Hematopoietic multipotent progenitor cell treated with erythropoietin and hydrocortisone succinate and interleukin-3 and kit ligand, for 15 days (in vitro differentiated cells): ENCODE data around the gene CYP27A1.
A peak's percentile ranks its signal among the peaks of the same experiment; 100 is the strongest.
"Not testable (repeated sequence)": the region's sequence is repeated elsewhere in the genome, so short reads cannot be mapped to it uniquely, and the experiment has no call there.

ENCODE experiments used
- DNase-seq: peaks from one replicate; pipeline ENCODE4 v3.0.0-alpha.2; 2015; ENCODE audit warnings: low spot score

The CYP27A1 gene

DNA sequence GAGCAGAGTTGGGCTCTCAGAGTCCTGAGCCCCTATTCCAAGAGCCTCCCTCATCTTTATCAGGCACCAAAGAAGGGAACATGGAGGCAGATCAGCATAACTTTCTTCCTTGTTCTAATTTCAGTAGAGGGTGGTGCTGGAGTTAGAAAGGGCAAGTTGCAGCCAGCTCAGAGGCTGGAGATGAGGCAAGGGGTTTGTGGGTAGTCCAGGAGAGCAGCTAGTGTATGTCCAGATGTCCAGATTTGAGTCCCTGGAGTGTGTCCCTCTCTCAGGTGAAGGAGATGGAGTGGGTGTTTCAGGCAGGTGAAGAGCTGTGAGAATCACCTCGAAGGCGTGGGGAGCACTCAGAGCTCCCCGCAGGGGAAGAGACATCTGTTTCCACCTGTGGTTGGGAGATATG, 50.1 kb downstream of the CYP27A1 start:
- no peak for DNase-seq

DNA sequence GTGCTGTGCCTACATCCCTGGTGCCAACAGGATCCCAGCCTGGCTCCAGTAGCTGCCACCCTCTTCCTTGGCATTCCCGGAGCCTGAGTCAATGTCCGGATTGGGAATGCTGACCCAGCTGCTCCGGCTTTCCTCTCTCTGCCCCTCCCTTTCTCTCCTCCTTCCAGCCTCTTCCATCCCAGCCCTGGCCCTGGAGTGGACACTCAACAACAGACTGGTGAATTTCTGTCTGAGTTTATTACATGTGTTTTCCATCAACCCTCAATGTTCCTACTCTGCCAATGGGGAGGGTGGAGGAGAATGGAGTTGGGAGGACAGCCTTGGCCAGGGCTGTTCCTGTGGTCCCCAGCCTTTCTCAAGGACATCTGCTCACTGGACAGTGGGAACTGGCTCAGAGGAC, 50.6 kb downstream of the CYP27A1 start:
- DNase-seq: no peak

DNA sequence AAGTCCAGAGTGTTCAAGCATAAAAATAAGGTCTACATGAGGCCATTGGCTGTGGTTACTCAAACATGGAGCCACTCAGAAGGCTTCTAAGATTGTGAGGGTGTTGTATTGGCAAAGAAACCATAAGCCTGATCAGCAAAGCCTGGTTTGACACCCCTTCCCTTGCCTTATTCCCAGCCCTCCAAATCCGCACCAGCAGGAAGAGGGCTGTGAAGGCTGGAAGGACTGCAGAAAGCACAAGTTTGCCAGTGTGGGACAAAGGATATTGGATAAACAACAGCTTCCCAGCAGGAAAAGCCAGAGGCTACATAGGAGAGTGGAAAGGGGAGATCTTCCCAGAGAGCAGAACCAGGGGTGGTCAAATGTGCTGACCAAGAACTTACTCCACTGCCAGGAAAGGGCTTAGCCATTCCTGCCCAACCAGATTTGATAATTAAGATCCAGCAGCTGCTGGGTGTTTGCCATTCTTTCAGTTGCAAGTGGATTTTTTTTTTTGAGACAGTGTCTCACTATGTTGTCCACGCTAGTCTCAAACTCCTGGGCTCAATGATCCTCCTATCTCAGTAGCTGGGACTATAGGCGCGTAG, 51.2 kb downstream of the CYP27A1 start:
- no peak for DNase-seq

- no peak for DNase-seq
Observed at GRCh38 chr2:218834685-218835084, 52.7 kb downstream of the CYP27A1 start.

DNA sequence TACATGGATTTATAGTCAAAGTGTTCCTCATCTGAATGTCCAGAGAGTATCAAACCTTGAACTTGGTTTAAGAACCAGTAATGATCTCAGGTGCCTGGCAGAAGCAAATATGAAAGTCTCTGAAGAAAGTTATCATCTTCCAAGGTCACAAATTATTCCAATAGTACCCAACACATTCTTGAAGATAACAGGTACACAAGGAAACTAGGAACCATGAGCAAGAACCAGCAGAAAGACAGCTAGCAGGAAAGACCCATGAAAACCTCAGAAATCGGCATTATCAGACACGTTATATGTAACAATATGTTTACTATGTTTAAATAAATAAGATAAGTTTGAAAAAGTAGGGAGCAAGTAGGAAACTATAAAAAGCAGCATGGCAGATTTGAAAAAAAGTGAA, 55.5 kb downstream of the CYP27A1 start:
- no peak for DNase-seq

DNA sequence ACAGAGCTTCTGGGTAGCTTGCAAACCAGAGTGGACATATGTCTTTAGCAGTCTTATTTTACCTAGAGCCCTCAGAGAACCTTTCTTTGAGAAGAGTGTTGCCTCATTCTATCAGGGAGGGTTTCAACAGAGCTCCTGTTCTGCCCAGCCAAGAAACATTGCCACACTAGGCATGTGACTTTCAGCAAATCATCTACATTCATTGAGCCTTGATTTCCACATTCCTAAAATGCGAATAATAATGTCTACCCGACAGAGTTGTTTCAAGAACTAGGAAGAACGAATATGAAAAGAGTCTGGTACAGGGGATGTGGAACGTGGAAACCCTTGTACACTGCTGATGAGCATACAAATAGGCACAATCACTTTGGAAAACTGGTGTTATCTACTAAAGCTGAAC, 57.5 kb downstream of the CYP27A1 start:
- DNase-seq: no peak

- no peak for DNase-seq
Observed at GRCh38 chr2:218839888-218840287, 57.9 kb downstream of the CYP27A1 start.

DNA sequence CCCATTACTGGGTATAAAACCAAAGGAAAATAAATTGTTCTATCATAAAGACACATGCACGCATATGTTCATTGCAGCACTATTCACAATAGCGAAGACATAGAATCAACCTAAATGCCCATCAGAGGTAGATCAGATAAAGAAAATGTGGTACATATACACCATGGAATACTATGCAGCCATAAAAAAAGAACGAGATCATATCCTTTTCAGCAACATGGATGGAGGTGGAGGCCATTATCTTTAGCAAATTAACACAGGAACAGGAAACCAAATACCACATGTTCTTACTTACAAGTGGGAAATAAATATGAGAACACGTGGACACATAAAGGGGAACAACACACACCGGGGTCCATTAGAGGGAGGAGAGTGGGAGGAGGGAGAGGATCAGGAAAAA, 62.4 kb downstream of the CYP27A1 start:
- not testable (repeated sequence) for DNase-seq

GRCh38 chr2:218846963-218847362, 65.0 kb downstream of the CYP27A1 start:
- not testable (repeated sequence) for DNase-seq

DNA sequence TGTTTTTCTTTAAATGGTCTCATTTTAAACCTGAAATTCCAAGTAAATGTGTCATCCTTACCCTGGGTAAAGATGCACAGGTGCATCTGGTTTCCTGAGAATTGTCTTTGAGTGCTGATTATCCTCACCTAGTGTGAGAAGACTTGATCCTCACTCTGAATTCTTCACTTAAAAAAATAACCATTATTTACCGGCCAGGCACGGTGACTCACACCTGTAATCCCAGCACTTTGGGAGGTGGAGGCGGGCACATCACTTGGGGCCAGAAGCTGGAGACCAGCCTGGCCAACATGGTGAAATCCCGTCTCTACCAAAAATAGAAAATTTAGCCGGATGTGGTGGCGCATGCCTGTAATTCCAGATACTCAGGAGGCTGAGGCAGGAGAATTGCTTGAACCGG, 67.8 kb downstream of the CYP27A1 start:
- no peak for DNase-seq

DNA sequence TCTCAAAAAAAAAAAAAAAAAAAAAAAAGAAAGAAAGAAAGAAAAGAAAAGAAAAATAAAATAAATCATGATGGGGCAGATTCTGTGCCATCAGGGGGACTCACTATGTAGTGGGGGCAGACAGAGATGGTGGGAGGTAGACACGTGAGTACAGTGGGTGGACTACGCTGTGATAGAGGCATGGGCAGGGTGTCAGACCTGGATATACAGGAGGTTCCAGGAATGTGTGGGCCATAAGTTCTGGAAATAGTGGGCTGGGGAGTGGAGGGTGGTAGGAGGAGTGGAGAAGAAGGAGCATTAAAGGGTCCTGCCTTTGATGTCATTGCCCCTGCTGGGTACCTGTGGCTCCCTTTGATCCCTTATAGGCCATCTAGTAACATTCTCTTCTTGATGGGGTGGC, 68.8 kb downstream of the CYP27A1 start:
- no peak for DNase-seq

- no peak for DNase-seq
Observed at GRCh38 chr2:218851286-218851685, 69.3 kb downstream of the CYP27A1 start.

DNA sequence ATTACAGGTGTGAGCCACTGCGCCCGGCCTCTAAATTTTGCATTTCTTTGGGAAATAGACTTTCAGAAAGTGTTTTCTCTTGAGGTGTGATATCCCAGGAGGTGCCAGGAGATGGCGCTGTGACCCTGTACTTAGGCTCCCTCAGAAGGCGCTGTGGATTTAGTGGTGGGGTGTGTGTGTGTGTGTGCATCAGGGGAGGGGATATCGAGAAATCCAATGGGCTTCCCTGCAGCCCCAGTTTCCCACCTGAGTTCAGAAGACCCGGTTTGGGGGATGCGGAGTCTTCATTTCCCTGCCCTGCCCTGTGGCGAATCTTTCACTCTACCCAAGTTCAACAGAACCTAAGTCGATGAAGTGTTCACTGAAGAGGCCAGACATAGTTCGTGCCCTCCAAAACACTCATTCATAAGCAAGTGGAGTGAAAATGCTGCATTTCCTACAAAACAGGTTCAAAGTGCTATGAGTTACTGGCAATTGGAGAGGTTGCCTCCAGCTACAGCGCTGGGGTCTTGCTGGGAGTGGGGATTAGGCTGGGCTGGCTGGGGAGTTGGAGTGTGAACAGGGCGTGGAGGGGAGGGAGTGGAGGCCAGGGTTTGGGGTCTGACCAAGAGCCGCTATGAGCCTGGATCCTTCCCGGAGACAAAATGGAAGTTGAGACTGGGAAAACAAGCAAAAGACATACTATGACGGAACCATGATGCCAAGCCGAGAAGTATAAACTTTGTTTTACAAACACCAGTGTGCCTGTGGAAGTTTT, 71.1 kb downstream of the CYP27A1 start:
- DNase-seq: peak; percentile 48

- DNase-seq: no peak
Observed at GRCh38 chr2:218853766-218854165, 71.8 kb downstream of the CYP27A1 start.

GRCh38 chr2:218854860-218855259, 72.9 kb downstream of the CYP27A1 start:
- DNase-seq: no peak

DNA sequence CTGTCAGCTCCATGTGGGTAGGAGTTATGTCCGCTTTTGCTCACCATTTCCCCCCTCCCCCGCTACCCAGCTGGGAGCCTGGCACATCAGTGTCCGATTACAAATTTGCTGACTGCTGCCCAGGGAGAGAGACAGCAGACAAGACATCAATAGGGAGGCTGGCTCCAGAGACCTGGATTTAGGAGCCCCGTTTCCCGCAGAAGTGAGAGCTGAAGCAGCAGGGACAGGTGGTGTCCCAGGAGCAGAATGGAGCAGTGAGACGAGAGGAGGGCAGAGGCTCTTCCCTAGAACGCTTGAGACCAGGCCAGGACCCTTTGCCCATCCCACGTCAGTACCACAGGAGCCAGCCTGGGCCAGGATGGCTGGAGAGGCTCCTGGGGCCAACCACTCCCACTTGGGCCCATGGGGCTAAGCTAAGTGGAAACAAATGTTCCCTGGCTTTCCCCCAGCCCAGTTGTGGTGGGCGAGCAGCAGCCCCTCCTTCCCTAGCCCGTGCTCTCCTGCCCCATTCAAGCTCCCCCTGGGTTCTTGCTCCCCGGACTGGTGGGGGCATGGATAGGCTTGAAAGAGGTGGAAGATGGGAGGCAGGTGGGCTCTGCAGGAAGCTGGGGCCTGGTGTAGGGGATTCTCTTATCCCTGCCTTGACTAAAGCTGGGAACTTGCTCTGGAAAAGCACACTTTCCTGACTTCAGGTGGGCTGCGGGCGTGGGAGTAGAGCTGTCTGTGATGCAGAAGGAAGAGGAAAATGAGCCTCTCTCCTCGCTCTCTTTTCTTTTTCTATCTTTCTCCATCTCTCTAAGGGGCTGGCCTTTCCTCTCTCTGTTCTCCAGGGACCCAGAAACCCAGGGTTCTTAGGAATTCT, 73.6 kb downstream of the CYP27A1 start:
- no peak for DNase-seq

- DNase-seq: no peak
Observed at GRCh38 chr2:218856167-218856895, 74.4 kb downstream of the CYP27A1 start.

DNA sequence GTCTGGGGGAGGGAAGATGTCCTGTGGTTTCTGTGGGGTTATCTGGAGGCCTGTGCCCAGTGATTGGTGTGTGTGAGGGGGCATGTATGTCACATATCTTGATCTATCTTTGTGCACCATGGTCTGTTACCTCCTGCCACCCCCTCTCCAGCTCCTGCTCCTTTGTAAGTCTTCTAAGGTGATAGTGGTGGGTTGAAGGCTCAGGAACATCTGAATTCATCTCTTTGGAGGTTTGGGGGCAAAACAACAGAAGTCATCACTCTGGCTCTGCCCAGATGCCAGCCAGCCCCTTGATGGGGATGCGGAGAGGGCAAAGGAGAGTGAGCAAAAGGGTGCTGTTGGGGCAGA, 74.9 kb downstream of the CYP27A1 start:
- DNase-seq: no peak

GRCh38 chr2:218857371-218858137, 75.6 kb downstream of the CYP27A1 start:
- no peak for DNase-seq

DNA sequence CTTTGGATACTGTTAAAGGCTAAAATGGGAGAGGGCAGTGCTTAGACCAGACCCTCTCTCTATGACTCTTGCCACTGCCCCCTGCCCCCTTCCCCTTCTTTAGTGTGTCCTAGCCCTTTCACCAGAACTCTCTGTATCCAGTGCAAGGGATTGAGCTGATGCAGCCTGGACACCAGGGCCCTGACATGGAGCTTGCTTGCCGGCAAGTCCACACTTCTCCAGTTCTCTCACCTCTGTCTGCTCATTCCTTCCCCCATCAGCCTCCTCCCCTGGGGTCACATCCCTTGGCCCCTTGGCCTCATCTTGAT, 76.1 kb downstream of the CYP27A1 start:
- DNase-seq: no peak

- DNase-seq: no peak
Observed at GRCh38 chr2:218858671-218859555, 77.0 kb downstream of the CYP27A1 start.
